Common myeloid progenitor, CD34-positive (primary cell): ENCODE data around the gene FAF1.
"Not testable (repeated sequence)": the region's sequence is repeated elsewhere in the genome, so short reads cannot be mapped to it uniquely, and the experiment has no call there.

Experiments used
- CTCF ChIA-PET: fragments of 350-600 bp; sonication (Branson Sonifier 250); formaldehyde crosslinking; loops from one replicate; lab custom pipeline; 2021; ENCODE audit warnings: antibody characterized with exemption; lab: Charles Lee
- POLR2A ChIA-PET: fragments of 350-600 bp; sonication (Branson Sonifier 250); formaldehyde crosslinking; loops from one replicate; lab custom pipeline; 2021; ENCODE audit warnings: antibody characterized with exemption; lab: Charles Lee
- DNase-seq, 3 donors: peaks; one replicate each; pipeline versions ENCODE4 v3.0.0 to v3.0.0-alpha.2; 2013
- H3K27ac ChIP-seq, 2 experiments: 1 replicate in 1 of 2; 2 replicates in 1 of 2; pipeline ENCODE4 v1.7.0; 2013; ENCODE audit warnings: inconsistent platforms in 2 of 2, low read length in 2 of 2, mild to moderate bottlenecking in 2 of 2, low read depth in 1 of 2, moderate library complexity in 1 of 2; ENCODE audit not compliant: severe bottlenecking in 2 of 2, insufficient read depth in 1 of 2, poor library complexity in 1 of 2
- H3K27me3 ChIP-seq, 5 experiments: replicated peaks in 2 of 5; 1 replicate in 3 of 5; 2 replicates in 2 of 5; pipeline versions ENCODE4 v1.6.1 to v1.7.0; 2013; ENCODE audit warnings: low read length in 4 of 5, mild to moderate bottlenecking in 2 of 5, moderate library complexity in 2 of 5, inconsistent platforms in 1 of 5; ENCODE audit not compliant: insufficient read depth in 5 of 5, control insufficient read depth in 4 of 5
- H3K36me3 ChIP-seq, 4 experiments: 1 replicate in 2 of 4; 2 replicates in 2 of 4; pipeline versions ENCODE4 v1.6.1 to v1.7.0; 2013; ENCODE audit warnings: low read length in 3 of 4, control low read depth in 1 of 4, mild to moderate bottlenecking in 1 of 4; ENCODE audit not compliant: control insufficient read depth in 4 of 4, insufficient read depth in 4 of 4
- H3K4me1 ChIP-seq, 4 experiments: 1 replicate in 3 of 4; 2 replicates in 1 of 4; pipeline versions ENCODE4 v1.6.1 to v1.7.1; 2013; ENCODE audit warnings: low read length in 3 of 4, mild to moderate bottlenecking in 3 of 4, control low read depth in 1 of 4, inconsistent platforms in 1 of 4, moderate library complexity in 1 of 4; ENCODE audit not compliant: control insufficient read depth in 4 of 4, insufficient read depth in 4 of 4; ENCODE audit errors: control extremely low read depth in 1 of 4
- H3K4me3 ChIP-seq, 7 experiments: 1 replicate in 4 of 7; 2 replicates in 3 of 7; pipeline versions ENCODE4 v1.5.1 to v1.7.0; 2013; ENCODE audit warnings: mild to moderate bottlenecking in 7 of 7, low read length in 6 of 7, moderate library complexity in 6 of 7, inconsistent platforms in 2 of 7, low read depth in 2 of 7, control low read depth in 1 of 7; ENCODE audit not compliant: insufficient read depth in 4 of 7, control insufficient read depth in 1 of 7; ENCODE audit errors: extremely low read depth in 1 of 7
- H3K9me3 ChIP-seq, 5 experiments: 1 replicate in 4 of 5; 2 replicates in 1 of 5; pipeline versions ENCODE4 v1.6.1 to v1.7.1; 2013; ENCODE audit warnings: low read length in 4 of 5, mild to moderate bottlenecking in 2 of 5, inconsistent platforms in 1 of 5, low read depth in 1 of 5, moderate library complexity in 1 of 5; ENCODE audit not compliant: control insufficient read depth in 4 of 5, insufficient read depth in 2 of 5; ENCODE audit errors: control extremely low read depth in 1 of 5
- WGBS: methylation state at CpG from one replicate; pipeline ENCODE4 v1.1.5; 2013; ENCODE audit not compliant: insufficient coverage; 5-methylcytosine and 5-hydroxymethylcytosine counted together

FAF1 gene

GRCh38 chr1:50720457-50721053, 239.5 kb downstream of the FAF1 start:
- WGBS: 100% methylated on average over 3 of the region's 4 CpGs
- CTCF ChIA-PET: no interaction called here

GRCh38 chr1:50719126-50719525, 240.9 kb downstream of the FAF1 start:
- Histone ChIP-seq H3K36me3 (peaks cover 0 to 7% (median 1%) of the 10 kb centered on the region in 4 experiments), H3K4me3 (no peak overlapping the region), H3K4me1 (peaks cover 0 to 2% (median under 1%) of the 10 kb centered on the region in 4 experiments), H3K27me3 (no peaks in the 10 kb centered on the region), H3K27ac (no peak overlapping the region), H3K9me3 (no peaks in the 10 kb centered on the region)
- ChIA-PET POLR2A (no interaction called here), CTCF (interaction anchor here (1.2 kb wide), 1 partner anchor 8 kb away, joined by 3 read pairs; no protein-coding TSS in a partner anchor)
- no peak for DNase-seq
- no CpG with 5 or more reads among the region's 1 CpG for WGBS

More at GRCh38 chr1:50720457-50721053, 239.5 kb downstream of the FAF1 start:
- H3K36me3 ChIP-seq: peaks cover 0 to 7% (median 1%) of the 10 kb centered on the region in 4 experiments
- peaks cover 3 to 12% (median 9%) of the 10 kb centered on the region in 4 experiments for H3K4me1 ChIP-seq
- H3K27me3 ChIP-seq: no peaks in the 10 kb centered on the region
- peak in 1 of 3 donors; percentile 14 for DNase-seq
- no peaks in the 10 kb centered on the region for H3K9me3 ChIP-seq
- no peak overlapping the region for H3K4me3 ChIP-seq
- H3K27ac ChIP-seq: no peak overlapping the region
- POLR2A ChIA-PET: no interaction called here

GRCh38 chr1:50717327-50717726, 242.7 kb downstream of the FAF1 start:
- no peaks in the 10 kb centered on the region for H3K27me3 ChIP-seq
- DNase-seq: no peak
- H3K4me3 ChIP-seq: no peak overlapping the region
- ChIA-PET CTCF (no interaction called here), POLR2A (no interaction called here)
- H3K27ac ChIP-seq: no peak overlapping the region
- no CpG with 5 or more reads among the region's 1 CpG for WGBS
- peaks cover 0 to 7% (median 1%) of the 10 kb centered on the region in 4 experiments for H3K36me3 ChIP-seq
- no peaks in the 10 kb centered on the region for H3K9me3 ChIP-seq
- H3K4me1 ChIP-seq: no peaks in the 10 kb centered on the region

GRCh38 chr1:50716455-50716854, 243.6 kb downstream of the FAF1 start:
- DNase-seq, POLR2A ChIA-PET, H3K9me3 ChIP-seq, H3K36me3 ChIP-seq, H3K27me3 ChIP-seq, CTCF ChIA-PET, H3K4me1 ChIP-seq, H3K4me3 ChIP-seq, H3K27ac ChIP-seq: not testable (repeated sequence)
- 92% methylated on average over 6 of the region's 7 CpGs for WGBS

- H3K4me3 ChIP-seq: no peak overlapping the region
- WGBS: 90% methylated on average over 2 of the region's 3 CpGs
- no peak overlapping the region for H3K27ac ChIP-seq
- no peaks in the 10 kb centered on the region for H3K27me3 ChIP-seq
- ChIA-PET POLR2A (no interaction called here), CTCF (no interaction called here)
- H3K36me3 ChIP-seq: no peaks in the 10 kb centered on the region
- H3K4me1 ChIP-seq: no peaks in the 10 kb centered on the region
- no peaks in the 10 kb centered on the region for H3K9me3 ChIP-seq
- no peak for DNase-seq
Measured at GRCh38 chr1:50710099-50710498, 250.0 kb downstream of the FAF1 start.

- no peaks in the 10 kb centered on the region for H3K4me1 ChIP-seq
- 100% methylated on average over 3 of the region's 7 CpGs for WGBS
- H3K27ac ChIP-seq: no peak overlapping the region
- no peaks in the 10 kb centered on the region for H3K9me3 ChIP-seq
- no peak for DNase-seq
- no peaks in the 10 kb centered on the region for H3K36me3 ChIP-seq
- ChIA-PET POLR2A (no interaction called here), CTCF (no interaction called here)
- H3K4me3 ChIP-seq: no peak overlapping the region
- H3K27me3 ChIP-seq: no peaks in the 10 kb centered on the region
Measured at GRCh38 chr1:50707824-50708223, 252.2 kb downstream of the FAF1 start.

- no peak overlapping the region for H3K4me3 ChIP-seq
- ChIA-PET POLR2A (no interaction called here), CTCF (interaction anchor here (1.5 kb wide), 1 partner anchor 338 kb away, joined by 6 read pairs; no protein-coding TSS in a partner anchor)
- H3K27ac ChIP-seq: no peak overlapping the region
- H3K27me3 ChIP-seq: no peaks in the 10 kb centered on the region
- DNase-seq: no peak
- H3K36me3 ChIP-seq: no peaks in the 10 kb centered on the region
- no peaks in the 10 kb centered on the region for H3K9me3 ChIP-seq
- WGBS: 100% methylated on average over 2 of the region's 2 CpGs
- H3K4me1 ChIP-seq: no peaks in the 10 kb centered on the region
Measured at GRCh38 chr1:50705699-50706098, 254.4 kb downstream of the FAF1 start.
